ENCODE data around the gene TMEM255A. TPM values are rescaled to one million over a fixed set of nuclear protein-coding genes. Genes with fewer than 3 reads are reported as not detected.
A peak's percentile ranks its signal among the peaks of the same experiment; 100 is the strongest.

Gene TMEM255A
- polyA plus RNA-seq, 1 donor (not counting 4 experiments of a cell fraction or from before 2014, with no cell fraction given) = 0.03 TPM

- dilution Hi-C loops (cut with MboI; ENCODE audit: extremely low pct_ligation_motif_present, low sequenced_read_pairs) = no loop called here
- Histone ChIP-seq H3K4me2 (ENCODE audit: control insufficient read depth, extremely low read depth, insufficient read depth, low read depth, low read length) (peak overlapping the region; percentile 89), H4K20me1 (ENCODE audit: control insufficient read depth, extremely low read depth, insufficient read depth, low read length) (no peaks in the 10 kb centered on the region), H3K79me2 (ENCODE audit: control insufficient read depth, insufficient read depth, low read length) (no peaks in the 10 kb centered on the region), H3K9me3 (ENCODE audit: control insufficient read depth, low read depth, low read length) (peaks cover 3% of the 10 kb centered on the region), H3K4me3 (ENCODE audit: control insufficient read depth in 2 of 3, extremely low read depth in 1 of 3, insufficient read depth in 2 of 3, low read depth in 1 of 3, low read length in 3 of 3) (no peak overlapping the region), H3K27me3 (ENCODE audit: control insufficient read depth, extremely low read depth, insufficient read depth, low read length) (peaks cover 27% of the 10 kb centered on the region), H2AFZ (ENCODE audit: control insufficient read depth, low read length) (no peak overlapping the region), H3K4me1 (ENCODE audit: control insufficient read depth, extremely low read depth, insufficient read depth, low read length) (peaks cover 9% of the 10 kb centered on the region), H3K27ac (ENCODE audit: control insufficient read depth, insufficient read depth, low read length) (no peak overlapping the region), H3K9ac (ENCODE audit: control insufficient read depth, extremely low read depth, insufficient read depth, low read length) (no peak overlapping the region), H3K36me3 (ENCODE audit: control insufficient read depth in 2 of 2, extremely low read depth in 1 of 2, insufficient read depth in 2 of 2, low read length in 2 of 2) (no peaks in the 10 kb centered on the region), H3K9me1 (ENCODE audit: control insufficient read depth, extremely low read depth, insufficient read depth, low read length) (no peaks in the 10 kb centered on the region)
- TF ChIP-seq EZH2 (IDR thresholded peaks at IDR 0.05; ENCODE audit: low read length) (no peak), CTCF (optimal IDR thresholded peaks at IDR 0.05 in 1 of 3, IDR thresholded peaks at IDR 0.05 in 1 of 3, conservative IDR thresholded peaks at IDR 0.05 in 1 of 3; ENCODE audit: extremely low read depth in 1 of 3, insufficient read depth in 2 of 3, low read length in 3 of 3) (peak in 1 of 3 experiments; percentile 32)
- DNase-seq (ENCODE audit: low read depth, low spot score) (no peak), FAIRE-seq (no peak)
These were observed 2.7 kb downstream of the TMEM255A start for GRCh38 chrX:120308558-120308957.

DNA sequence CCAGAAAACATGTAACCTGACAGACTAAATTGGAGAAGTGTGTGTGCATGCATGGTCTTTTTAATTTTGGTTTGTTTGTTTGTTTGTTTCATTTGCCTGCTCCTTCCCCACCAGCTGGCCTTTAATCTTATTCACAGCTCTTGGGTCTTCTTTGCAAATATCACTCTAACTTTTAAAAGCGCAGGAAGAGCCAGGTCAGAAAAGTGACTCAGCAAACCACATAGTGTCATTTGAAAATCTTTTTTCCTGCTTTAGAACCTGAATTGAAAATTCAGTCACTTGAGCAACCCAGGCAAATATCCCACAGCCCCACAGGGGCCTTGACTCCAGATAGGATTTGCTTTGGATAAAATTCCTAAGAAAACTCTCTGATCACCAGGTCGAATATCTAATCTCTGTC lies 4.6 kb downstream of the TMEM255A start:
- no peak overlapping the region for H2AFZ ChIP-seq (ENCODE audit: control insufficient read depth, low read length)
- peaks cover 3% of the 10 kb centered on the region for H3K9me3 ChIP-seq (ENCODE audit: control insufficient read depth, low read depth, low read length)
- H3K27ac ChIP-seq (ENCODE audit: control insufficient read depth, insufficient read depth, low read length) = no peak overlapping the region
- H3K4me1 ChIP-seq (ENCODE audit: control insufficient read depth, extremely low read depth, insufficient read depth, low read length) = peaks cover 9% of the 10 kb centered on the region
- dilution Hi-C loops (cut with MboI; ENCODE audit: extremely low pct_ligation_motif_present, low sequenced_read_pairs) = no loop called here
- TF ChIP-seq CTCF (optimal IDR thresholded peaks at IDR 0.05 in 1 of 3, IDR thresholded peaks at IDR 0.05 in 1 of 3, conservative IDR thresholded peaks at IDR 0.05 in 1 of 3; ENCODE audit: extremely low read depth in 1 of 3, insufficient read depth in 2 of 3, low read length in 3 of 3) (no peak), EZH2 (IDR thresholded peaks at IDR 0.05; ENCODE audit: low read length) (no peak)
- no peaks in the 10 kb centered on the region for H4K20me1 ChIP-seq (ENCODE audit: control insufficient read depth, extremely low read depth, insufficient read depth, low read length)
- no peaks in the 10 kb centered on the region for H3K79me2 ChIP-seq (ENCODE audit: control insufficient read depth, insufficient read depth, low read length)
- no peaks in the 10 kb centered on the region for H3K36me3 ChIP-seq (ENCODE audit: control insufficient read depth in 2 of 2, extremely low read depth in 1 of 2, insufficient read depth in 2 of 2, low read length in 2 of 2)
- FAIRE-seq (no peak), DNase-seq (ENCODE audit: low read depth, low spot score) (no peak)
- H3K27me3 ChIP-seq (ENCODE audit: control insufficient read depth, extremely low read depth, insufficient read depth, low read length) = peaks cover 27% of the 10 kb centered on the region
- no peak overlapping the region for H3K4me2 ChIP-seq (ENCODE audit: control insufficient read depth, extremely low read depth, insufficient read depth, low read depth, low read length)
- no peak overlapping the region for H3K4me3 ChIP-seq (ENCODE audit: control insufficient read depth in 2 of 3, extremely low read depth in 1 of 3, insufficient read depth in 2 of 3, low read depth in 1 of 3, low read length in 3 of 3)
- no peaks in the 10 kb centered on the region for H3K9me1 ChIP-seq (ENCODE audit: control insufficient read depth, extremely low read depth, insufficient read depth, low read length)
- H3K9ac ChIP-seq (ENCODE audit: control insufficient read depth, extremely low read depth, insufficient read depth, low read length) = no peak overlapping the region

All from keratinocyte (primary cell).